ENCODE measurements around the gene COL23A1. TPM values are rescaled to one million over a fixed set of nuclear protein-coding genes. Genes with fewer than 3 reads are reported as not detected.

The COL23A1 gene
- total and polyA plus RNA-seq, 4 donors = 0.76 to 4.4 (median 1.3) TPM

GRCh38 chr5:178398901-178399700 is 191.1 kb downstream of the COL23A1 start:
- TF ChIP-seq, protein P1, sequence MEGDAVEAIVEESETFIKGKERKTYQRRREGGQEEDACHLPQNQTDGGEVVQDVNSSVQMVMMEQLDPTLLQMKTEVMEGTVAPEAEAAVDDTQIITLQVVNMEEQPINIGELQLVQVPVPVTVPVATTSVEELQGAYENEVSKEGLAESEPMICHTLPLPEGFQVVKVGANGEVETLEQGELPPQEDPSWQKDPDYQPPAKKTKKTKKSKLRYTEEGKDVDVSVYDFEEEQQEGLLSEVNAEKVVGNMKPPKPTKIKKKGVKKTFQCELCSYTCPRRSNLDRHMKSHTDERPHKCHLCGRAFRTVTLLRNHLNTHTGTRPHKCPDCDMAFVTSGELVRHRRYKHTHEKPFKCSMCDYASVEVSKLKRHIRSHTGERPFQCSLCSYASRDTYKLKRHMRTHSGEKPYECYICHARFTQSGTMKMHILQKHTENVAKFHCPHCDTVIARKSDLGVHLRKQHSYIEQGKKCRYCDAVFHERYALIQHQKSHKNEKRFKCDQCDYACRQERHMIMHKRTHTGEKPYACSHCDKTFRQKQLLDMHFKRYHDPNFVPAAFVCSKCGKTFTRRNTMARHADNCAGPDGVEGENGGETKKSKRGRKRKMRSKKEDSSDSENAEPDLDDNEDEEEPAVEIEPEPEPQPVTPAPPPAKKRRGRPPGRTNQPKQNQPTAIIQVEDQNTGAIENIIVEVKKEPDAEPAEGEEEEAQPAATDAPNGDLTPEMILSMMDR (IDR thresholded peaks at IDR 0.05; ENCODE audit: control extremely low read depth, extremely low read depth) = no peak
- no peak overlapping the region for H3K4me3 ChIP-seq
- H3K27me3 ChIP-seq (ENCODE audit: control insufficient read depth in 3 of 3, insufficient read depth in 3 of 3, low read length in 2 of 3) = no peaks in the 10 kb centered on the region
- DNase-seq (no peak), ATAC-seq (ENCODE audit: insufficient read depth, low FRiP score) (no peak)
- 59 to 69% methylated on average over 14 to 15 of the region's 15 CpGs for WGBS, 2 donors
- peaks cover 0 to 15% (median 5%) of the 10 kb centered on the region in 5 donors for H3K4me1 ChIP-seq (ENCODE audit: control insufficient read depth in 5 of 5, insufficient read depth in 5 of 5, low read length in 5 of 5)
- H3K27ac ChIP-seq (ENCODE audit: low read depth in 1 of 2, low read length in 1 of 2) = no peak overlapping the region
- H3K36me3 ChIP-seq (ENCODE audit: control insufficient read depth in 4 of 4, insufficient read depth in 4 of 4, low read length in 4 of 4) = no peaks in the 10 kb centered on the region
- H3K9me3 ChIP-seq (ENCODE audit: control insufficient read depth in 4 of 4, insufficient read depth in 3 of 4, low read length in 3 of 4) = peaks cover 0 to 2% (median 0%) of the 10 kb centered on the region in 4 donors
- no peak overlapping the region for H3K9ac ChIP-seq (ENCODE audit: insufficient read depth in 1 of 2, low read length in 2 of 2)

GRCh38 chr5:178396796-178397720 is 193.1 kb downstream of the COL23A1 start:
- WGBS, 2 donors = 64 to 73% methylated on average over 33 of the region's 33 CpGs
- TF ChIP-seq, protein P1 (IDR thresholded peaks at IDR 0.05; ENCODE audit: control extremely low read depth, extremely low read depth) = no peak
- H3K27ac ChIP-seq (ENCODE audit: low read depth in 1 of 2, low read length in 1 of 2) = no peak overlapping the region
- no peak overlapping the region for H3K9ac ChIP-seq (ENCODE audit: insufficient read depth in 1 of 2, low read length in 2 of 2)
- peaks cover 0 to 19% (median 5%) of the 10 kb centered on the region in 5 donors for H3K4me1 ChIP-seq (ENCODE audit: control insufficient read depth in 5 of 5, insufficient read depth in 5 of 5, low read length in 5 of 5)
- ATAC-seq (ENCODE audit: insufficient read depth, low FRiP score) (no peak), DNase-seq (peak; percentile 78 to 87 (median 80))
- no peak overlapping the region for H3K4me3 ChIP-seq
- H3K9me3 ChIP-seq (ENCODE audit: control insufficient read depth in 4 of 4, insufficient read depth in 3 of 4, low read length in 3 of 4) = peaks cover 0 to 2% (median 0%) of the 10 kb centered on the region in 4 donors
- no peaks in the 10 kb centered on the region for H3K27me3 ChIP-seq (ENCODE audit: control insufficient read depth in 3 of 3, insufficient read depth in 3 of 3, low read length in 2 of 3)
- no peaks in the 10 kb centered on the region for H3K36me3 ChIP-seq (ENCODE audit: control insufficient read depth in 4 of 4, insufficient read depth in 4 of 4, low read length in 4 of 4)

DNA sequence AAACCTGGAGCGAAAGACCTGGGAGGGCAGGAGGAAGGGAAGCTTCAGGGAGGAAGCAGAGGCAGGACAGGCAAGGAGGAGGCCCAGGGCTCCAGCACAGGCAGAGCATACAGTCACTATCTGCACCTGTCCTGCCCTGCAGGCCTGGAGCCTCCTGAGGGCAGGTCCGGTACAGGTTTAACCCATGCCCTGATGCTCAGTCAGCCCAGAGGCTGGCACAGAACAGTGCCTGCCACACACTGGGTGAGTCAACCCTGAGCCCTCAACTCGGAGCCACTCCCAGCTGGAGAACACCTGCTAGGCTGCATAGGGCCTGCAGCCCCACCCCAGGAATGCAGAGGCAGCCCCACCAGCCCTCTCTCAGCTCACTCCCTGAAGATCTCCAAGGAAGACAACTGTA is 196.1 kb downstream of the COL23A1 start:
- TF ChIP-seq, protein P1 (IDR thresholded peaks at IDR 0.05; ENCODE audit: control extremely low read depth, extremely low read depth) = no peak

More for the DNA sequence above, 196.1 kb downstream of the COL23A1 start:
- no peak overlapping the region for H3K9ac ChIP-seq (ENCODE audit: insufficient read depth in 1 of 2, low read length in 2 of 2)
- H3K4me3 ChIP-seq = no peak overlapping the region
- peaks cover 0 to 2% (median 0%) of the 10 kb centered on the region in 4 donors for H3K9me3 ChIP-seq (ENCODE audit: control insufficient read depth in 4 of 4, insufficient read depth in 3 of 4, low read length in 3 of 4)
- 87 to 90% methylated on average over 3 of the region's 3 CpGs for WGBS, 2 donors
- ATAC-seq (ENCODE audit: insufficient read depth, low FRiP score) (no peak), DNase-seq (no peak)
- no peaks in the 10 kb centered on the region for H3K27me3 ChIP-seq (ENCODE audit: control insufficient read depth in 3 of 3, insufficient read depth in 3 of 3, low read length in 2 of 3)
- H3K4me1 ChIP-seq (ENCODE audit: control insufficient read depth in 5 of 5, insufficient read depth in 5 of 5, low read length in 5 of 5) = peaks cover 0 to 19% (median 5%) of the 10 kb centered on the region in 5 donors
- no peak overlapping the region for H3K27ac ChIP-seq (ENCODE audit: low read depth in 1 of 2, low read length in 1 of 2)
- H3K36me3 ChIP-seq (ENCODE audit: control insufficient read depth in 4 of 4, insufficient read depth in 4 of 4, low read length in 4 of 4) = no peaks in the 10 kb centered on the region
